Neural cell (in vitro differentiated cells): ENCODE data around the gene RLN3. TPM values are rescaled to one million over a fixed set of nuclear protein-coding genes. Genes with fewer than 3 reads are reported as not detected.

ENCODE experiments used
- H2AFZ ChIP-seq: fragments of 200-600, 300-800 bp; sonication (generic), shearing (Covaris generic); 2 replicates; pipeline ENCODE4 v1.6.0; 2014; ENCODE audit warnings: low read depth, mild to moderate bottlenecking, antibody characterized with exemption, low read length, moderate library complexity
- H3F3A ChIP-seq: fragments of 200-600 bp; shearing (Covaris generic); 2 replicates; pipeline ENCODE4 v1.6.1; 2016; ENCODE audit warnings: mild to moderate bottlenecking, moderate library complexity, mixed read lengths, antibody characterized with exemption, low read length; ENCODE audit not compliant: insufficient read depth, poor library complexity, severe bottlenecking
- H3K27ac ChIP-seq: fragments of 200-600, 300-800 bp; sonication (generic), shearing (Covaris generic); 2 replicates; pipeline ENCODE4 v1.5.1; 2014; ENCODE audit warnings: mild to moderate bottlenecking, low read length, moderate library complexity
- H3K27me3 ChIP-seq: fragments of 300-800, 200-600 bp; sonication (generic), shearing (Covaris generic); 2 replicates; pipeline ENCODE4 v1.6.0; 2014; ENCODE audit warnings: mild to moderate bottlenecking, low read depth, low read length, moderate library complexity; ENCODE audit not compliant: insufficient read depth
- H3K36me3 ChIP-seq: fragments of 300-800, 200-600 bp; sonication (generic), shearing (Covaris generic); 2 replicates; pipeline ENCODE4 v1.5.1; 2014; ENCODE audit warnings: mild to moderate bottlenecking, antibody characterized with exemption, low read length, moderate library complexity; ENCODE audit not compliant: insufficient read depth
- H3K4me2 ChIP-seq: fragments of 300-800, 200-600 bp; sonication (generic), shearing (Covaris generic); 2 replicates; pipeline ENCODE4 v1.6.0; 2014; ENCODE audit warnings: mild to moderate bottlenecking, low read length
- H3K4me3 ChIP-seq: fragments of 300-800, 200-600 bp; sonication (generic), shearing (Covaris generic); 2 replicates; pipeline ENCODE4 v1.5.1; 2014; ENCODE audit warnings: mild to moderate bottlenecking, low read length, moderate library complexity
- H3K79me2 ChIP-seq: fragments of 200-600 bp; shearing (Covaris generic); replicated peaks from 2 replicates; pipeline ENCODE4 v1.6.0; 2014; ENCODE audit warnings: mild to moderate bottlenecking, low read length, moderate library complexity; ENCODE audit not compliant: insufficient read depth
- H3K9ac ChIP-seq: fragments of 300-800, 200-600 bp; sonication (generic), shearing (Covaris generic); 2 replicates; pipeline ENCODE4 v1.6.1; 2016; ENCODE audit warnings: mild to moderate bottlenecking, low read length, mixed read lengths
- H3K9me2 ChIP-seq: fragments of 200-600 bp; shearing (Covaris generic); 2 replicates; pipeline ENCODE4 v1.6.1; 2016; ENCODE audit warnings: mild to moderate bottlenecking, low read length, mixed read lengths; ENCODE audit not compliant: insufficient read depth
- H3K9me3 ChIP-seq: fragments of 200-600, 300-800 bp; sonication (generic), shearing (Covaris generic); 2 replicates; pipeline ENCODE4 v1.6.1; 2016; ENCODE audit warnings: mild to moderate bottlenecking, mixed run types, low read length, moderate library complexity, mixed read lengths
- H4K20me1 ChIP-seq: fragments of 200-600 bp; shearing (Covaris generic); 2 replicates; pipeline ENCODE4 v1.6.1; 2016; ENCODE audit warnings: mild to moderate bottlenecking, mixed run types; ENCODE audit not compliant: insufficient read depth
- CTCF ChIP-seq: fragments of 450-650 bp; IDR thresholded peaks from 2 replicates; pipeline ENCODE4 v1.5.1; 2014; ENCODE audit warnings: antibody characterized with exemption, mild to moderate bottlenecking, moderate library complexity; ENCODE audit not compliant: poor library complexity, severe bottlenecking
- EP300 ChIP-seq: fragments of 450-650 bp; conservative IDR thresholded peaks from 2 replicates; pipeline ENCODE4 v1.6.1; 2014; ENCODE audit warnings: antibody characterized with exemption, mild to moderate bottlenecking, moderate library complexity; ENCODE audit not compliant: poor library complexity, severe bottlenecking
- EZH2 ChIP-seq: fragments of 200-600, 300-800 bp; shearing (Covaris generic), sonication (generic); IDR thresholded peaks from 2 replicates; pipeline ENCODE4 v1.6.1; 2014; ENCODE audit warnings: antibody characterized with exemption, low read length, borderline replicate concordance, mild to moderate bottlenecking; ENCODE audit not compliant: insufficient read depth, poor library complexity, severe bottlenecking
- MXI1 ChIP-seq: fragments of 450-650 bp; conservative IDR thresholded peaks from 2 replicates; pipeline ENCODE4 v1.6.1; 2014; ENCODE audit warnings: antibody characterized with exemption, mild to moderate bottlenecking; ENCODE audit not compliant: poor library complexity, severe bottlenecking
- POLR2AphosphoS5 ChIP-seq: IDR thresholded peaks from 2 replicates; pipeline ENCODE4 v1.6.1; 2012
- RAD21 ChIP-seq: fragments of 450-650 bp; conservative IDR thresholded peaks from 2 replicates; pipeline ENCODE4 v1.6.1; 2014; ENCODE audit warnings: antibody characterized with exemption, mild to moderate bottlenecking, moderate library complexity
- REST ChIP-seq: IDR thresholded peaks from 2 replicates; pipeline ENCODE4 v1.6.1; 2012; ENCODE audit warnings: borderline replicate concordance
- SMC3 ChIP-seq: fragments of 450-650 bp; conservative IDR thresholded peaks from 2 replicates; pipeline ENCODE4 v1.6.1; 2014; ENCODE audit warnings: antibody characterized with exemption, mild to moderate bottlenecking, moderate library complexity; ENCODE audit not compliant: poor library complexity
- TAF1 ChIP-seq: IDR thresholded peaks from 2 replicates; pipeline ENCODE4 v1.6.1; 2012; ENCODE audit warnings: low read depth
- polyA plus RNA-seq: library from polyadenylated mRNA; depleted of rRNA; stranded (reverse); fragments of >200 nt; gene quantifications from 2 replicates; pipeline ENCODE4 v1.2.3, GENCODE V29; 2014

Gene RLN3
- polyA plus RNA-seq, 1 donor from 2014 or later, result not detected

GRCh38 chr19:13983213-13983889 is 44.6 kb upstream of the RLN3 start:
- Histone ChIP-seq H3K9ac (no peak overlapping the region), H3K4me3 (no peak overlapping the region), H3K9me2 (no peaks in the 10 kb centered on the region), H2AFZ (no peak overlapping the region), H3F3A (no peaks in the 10 kb centered on the region), H3K79me2 (no peaks in the 10 kb centered on the region), H3K27ac (no peak overlapping the region), H3K27me3 (no peaks in the 10 kb centered on the region), H3K36me3 (no peaks in the 10 kb centered on the region), H4K20me1 (no peaks in the 10 kb centered on the region), H3K4me2 (no peak overlapping the region), H3K9me3 (no peaks in the 10 kb centered on the region)
- TF ChIP-seq CTCF (no peak), SMC3 (no peak), EZH2 (no peak), EP300 (no peak), MXI1 (no peak), TAF1 (no peak), POLR2AphosphoS5 (no peak), REST (no peak), RAD21 (no peak)

- no peaks in the 10 kb centered on the region for H3K27me3 ChIP-seq
- no peaks in the 10 kb centered on the region for H3K9me2 ChIP-seq
- no peak for TF ChIP-seq TAF1
- TF ChIP-seq EP300, result no peak
- no peak for TF ChIP-seq EZH2
- no peak for TF ChIP-seq RAD21
- no peak for TF ChIP-seq MXI1
- TF ChIP-seq SMC3, result no peak
- no peak for TF ChIP-seq POLR2AphosphoS5
- TF ChIP-seq CTCF, result no peak
- no peak for TF ChIP-seq REST
- no peak overlapping the region for H3K4me3 ChIP-seq
- H4K20me1 ChIP-seq, result no peaks in the 10 kb centered on the region
- H3K9ac ChIP-seq, result no peak overlapping the region
- H3K36me3 ChIP-seq, result no peaks in the 10 kb centered on the region
- H3K79me2 ChIP-seq, result no peaks in the 10 kb centered on the region
- no peak overlapping the region for H3K4me2 ChIP-seq
- no peaks in the 10 kb centered on the region for H3K9me3 ChIP-seq
- H3F3A ChIP-seq, result no peaks in the 10 kb centered on the region
- H3K27ac ChIP-seq, result no peak overlapping the region
- no peak overlapping the region for H2AFZ ChIP-seq
These were observed 43.8 kb upstream of the RLN3 start for GRCh38 chr19:13984186-13984585.
